ENCODE data around the gene CARD9.

Gene CARD9

GRCh38 chr9:136377341-136378169 lies 4.1 kb upstream of the CARD9 start:
- Histone ChIP-seq H3K36me3 (ENCODE audit: insufficient read depth, low read depth, low read length) (peaks cover 44% of the 10 kb centered on the region), H3K9me3 (ENCODE audit: insufficient read depth, low read depth, low read length) (no peaks in the 10 kb centered on the region), H3K27me3 (ENCODE audit: insufficient read depth, low read length) (no peaks in the 10 kb centered on the region), H3K9ac (ENCODE audit: low read depth, low read length) (no peak overlapping the region), H3K4me3 (ENCODE audit: low read length) (no peak overlapping the region), H3K4me1 (ENCODE audit: insufficient read depth, low read length) (no peaks in the 10 kb centered on the region), H3K27ac (ENCODE audit: low read length) (no peak overlapping the region)

DNA sequence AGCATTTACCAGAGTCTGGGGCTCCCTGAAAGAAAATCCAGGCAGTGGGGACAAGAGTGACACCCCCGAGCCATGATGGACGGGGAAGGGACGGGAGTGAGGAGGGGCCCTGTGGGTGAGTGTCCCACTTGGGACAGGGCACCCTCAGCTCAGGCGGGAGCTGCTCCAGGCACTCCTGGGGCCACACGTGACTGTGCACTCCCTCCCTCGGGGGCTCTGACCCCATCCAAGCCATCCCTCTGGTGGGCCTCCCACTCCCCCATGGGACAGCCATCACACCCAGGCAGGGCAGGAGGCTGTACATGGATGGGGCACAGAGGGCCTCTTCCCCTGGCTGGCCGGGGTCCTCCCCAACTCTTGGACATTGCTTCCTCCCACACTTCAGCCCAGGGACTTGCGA lies 3.0 kb upstream of the CARD9 start:
- peaks cover 33% of the 10 kb centered on the region for H3K36me3 ChIP-seq (ENCODE audit: insufficient read depth, low read depth, low read length)
- no peaks in the 10 kb centered on the region for H3K9me3 ChIP-seq (ENCODE audit: insufficient read depth, low read depth, low read length)
- H3K27me3 ChIP-seq (ENCODE audit: insufficient read depth, low read length): no peaks in the 10 kb centered on the region
- no peak overlapping the region for H3K27ac ChIP-seq (ENCODE audit: low read length)
- no peak overlapping the region for H3K4me3 ChIP-seq (ENCODE audit: low read length)
- H3K9ac ChIP-seq (ENCODE audit: low read depth, low read length): no peak overlapping the region
- H3K4me1 ChIP-seq (ENCODE audit: insufficient read depth, low read length): no peaks in the 10 kb centered on the region

- H3K9ac ChIP-seq (ENCODE audit: low read depth, low read length): no peak overlapping the region
- no peaks in the 10 kb centered on the region for H3K4me1 ChIP-seq (ENCODE audit: insufficient read depth, low read length)
- H3K27me3 ChIP-seq (ENCODE audit: insufficient read depth, low read length): no peaks in the 10 kb centered on the region
- no peak overlapping the region for H3K27ac ChIP-seq (ENCODE audit: low read length)
- H3K36me3 ChIP-seq (ENCODE audit: insufficient read depth, low read depth, low read length): peaks cover 23% of the 10 kb centered on the region
- no peak overlapping the region for H3K4me3 ChIP-seq (ENCODE audit: low read length)
- no peaks in the 10 kb centered on the region for H3K9me3 ChIP-seq (ENCODE audit: insufficient read depth, low read depth, low read length)
These were observed 1.6 kb upstream of the CARD9 start for GRCh38 chr9:136375096-136375495.

GRCh38 chr9:136374183-136374575 lies 710 bp upstream of the CARD9 start:
- Histone ChIP-seq H3K9me3 (ENCODE audit: insufficient read depth, low read depth, low read length) (no peaks in the 10 kb centered on the region), H3K27ac (ENCODE audit: low read length) (no peak overlapping the region), H3K4me1 (ENCODE audit: insufficient read depth, low read length) (no peaks in the 10 kb centered on the region), H3K9ac (ENCODE audit: low read depth, low read length) (no peak overlapping the region), H3K36me3 (ENCODE audit: insufficient read depth, low read depth, low read length) (peaks cover 15% of the 10 kb centered on the region), H3K27me3 (ENCODE audit: insufficient read depth, low read length) (no peaks in the 10 kb centered on the region), H3K4me3 (ENCODE audit: low read length) (no peak overlapping the region)

- 0 out of 2 replicates have a peak, but pooled peaks cover 11% of the 10 kb centered on the region for H3K36me3 ChIP-seq (ENCODE audit: insufficient read depth, low read depth, low read length)
- no peaks in the 10 kb centered on the region for H3K4me1 ChIP-seq (ENCODE audit: insufficient read depth, low read length)
- no peak overlapping the region for H3K4me3 ChIP-seq (ENCODE audit: low read length)
- no peaks in the 10 kb centered on the region for H3K27me3 ChIP-seq (ENCODE audit: insufficient read depth, low read length)
- no peak overlapping the region; the same call in 1 of the 2 replicates for H3K9ac ChIP-seq (ENCODE audit: low read depth, low read length)
- H3K9me3 ChIP-seq (ENCODE audit: insufficient read depth, low read depth, low read length): no peaks in the 10 kb centered on the region
- H3K27ac ChIP-seq (ENCODE audit: low read length): no peak overlapping the region
These were observed 739 bp downstream of the CARD9 start for GRCh38 chr9:136372561-136373299.

DNA sequence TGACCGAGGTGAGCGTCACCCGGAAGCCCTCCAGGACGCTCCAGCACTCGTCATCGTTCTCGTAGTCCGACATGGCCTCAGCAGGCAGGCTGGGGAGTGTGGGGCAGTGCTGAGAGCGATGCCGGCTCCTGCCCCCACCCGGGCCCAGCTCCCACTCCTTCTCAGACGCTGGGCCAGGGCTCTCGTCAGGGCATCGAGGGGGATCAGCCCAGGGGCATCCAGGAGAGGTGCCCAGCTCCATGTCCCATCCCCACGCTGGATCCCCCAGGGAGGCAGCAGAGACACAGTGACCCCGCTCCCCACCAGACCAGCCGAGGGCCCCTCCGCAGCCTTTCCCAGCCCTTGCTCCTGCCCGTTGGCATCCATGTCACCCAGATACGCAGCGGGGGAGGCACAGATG lies 1.5 kb downstream of the CARD9 start:
- Histone ChIP-seq H3K4me3 (ENCODE audit: low read length) (no peak overlapping the region), H3K9ac (ENCODE audit: low read depth, low read length) (no peak overlapping the region), H3K27ac (ENCODE audit: low read length) (no peak overlapping the region), H3K9me3 (ENCODE audit: insufficient read depth, low read depth, low read length) (no peaks in the 10 kb centered on the region), H3K36me3 (ENCODE audit: insufficient read depth, low read depth, low read length) (0 out of 2 replicates have a peak, but pooled peaks cover 11% of the 10 kb centered on the region), H3K4me1 (ENCODE audit: insufficient read depth, low read length) (no peaks in the 10 kb centered on the region), H3K27me3 (ENCODE audit: insufficient read depth, low read length) (no peaks in the 10 kb centered on the region)

GRCh38 chr9:136371533-136371880 lies 2.0 kb downstream of the CARD9 start:
- Histone ChIP-seq H3K36me3 (ENCODE audit: insufficient read depth, low read depth, low read length) (0 out of 2 replicates have a peak, but pooled peaks cover 11% of the 10 kb centered on the region), H3K27ac (ENCODE audit: low read length) (no peak overlapping the region), H3K4me1 (ENCODE audit: insufficient read depth, low read length) (no peaks in the 10 kb centered on the region), H3K4me3 (ENCODE audit: low read length) (no peak overlapping the region), H3K9me3 (ENCODE audit: insufficient read depth, low read depth, low read length) (no peaks in the 10 kb centered on the region), H3K27me3 (ENCODE audit: insufficient read depth, low read length) (no peaks in the 10 kb centered on the region), H3K9ac (ENCODE audit: low read depth, low read length) (no peak overlapping the region)

- Histone ChIP-seq H3K4me3 (ENCODE audit: low read length) (no peak overlapping the region), H3K4me1 (ENCODE audit: insufficient read depth, low read length) (no peaks in the 10 kb centered on the region), H3K9ac (ENCODE audit: low read depth, low read length) (no peak overlapping the region), H3K27me3 (ENCODE audit: insufficient read depth, low read length) (no peaks in the 10 kb centered on the region), H3K36me3 (ENCODE audit: insufficient read depth, low read depth, low read length) (0 out of 2 replicates have a peak, but pooled peaks cover 6% of the 10 kb centered on the region), H3K27ac (ENCODE audit: low read length) (no peak overlapping the region), H3K9me3 (ENCODE audit: insufficient read depth, low read depth, low read length) (no peaks in the 10 kb centered on the region)
These were observed 2.6 kb downstream of the CARD9 start for GRCh38 chr9:136370687-136371532.

DNA sequence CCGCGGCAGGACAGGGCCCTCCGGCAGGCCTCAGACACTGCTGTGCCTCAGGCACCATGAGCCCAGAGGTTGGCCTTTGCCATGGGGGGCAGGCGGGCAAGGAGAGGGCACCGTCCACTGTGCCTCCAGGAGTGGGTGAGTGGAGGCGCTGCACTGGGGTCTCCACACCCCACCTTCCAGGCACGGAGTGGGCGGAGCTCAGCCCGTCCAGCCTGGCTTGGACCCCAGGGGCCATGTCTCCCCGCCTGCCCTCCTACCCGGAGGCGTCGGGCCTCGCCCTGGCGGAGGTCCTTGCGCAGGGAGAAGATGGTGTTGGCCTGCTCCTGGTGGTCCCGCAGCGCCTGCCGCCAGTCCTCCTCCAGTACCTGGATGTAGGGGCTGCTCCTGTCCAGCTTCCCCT lies 3.4 kb downstream of the CARD9 start:
- Histone ChIP-seq H3K9me3 (ENCODE audit: insufficient read depth, low read depth, low read length) (no peaks in the 10 kb centered on the region), H3K4me1 (ENCODE audit: insufficient read depth, low read length) (no peaks in the 10 kb centered on the region), H3K9ac (ENCODE audit: low read depth, low read length) (no peak overlapping the region), H3K36me3 (ENCODE audit: insufficient read depth, low read depth, low read length) (no peaks in the 10 kb centered on the region), H3K27ac (ENCODE audit: low read length) (no peak overlapping the region), H3K27me3 (ENCODE audit: insufficient read depth, low read length) (no peaks in the 10 kb centered on the region), H3K4me3 (ENCODE audit: low read length) (no peak overlapping the region)

- Histone ChIP-seq H3K9me3 (ENCODE audit: insufficient read depth, low read depth, low read length) (no peaks in the 10 kb centered on the region), H3K27me3 (ENCODE audit: insufficient read depth, low read length) (no peaks in the 10 kb centered on the region), H3K4me3 (ENCODE audit: low read length) (no peak overlapping the region), H3K9ac (ENCODE audit: low read depth, low read length) (no peak overlapping the region), H3K4me1 (ENCODE audit: insufficient read depth, low read length) (no peaks in the 10 kb centered on the region), H3K27ac (ENCODE audit: low read length) (no peak overlapping the region), H3K36me3 (ENCODE audit: insufficient read depth, low read depth, low read length) (no peaks in the 10 kb centered on the region)
These were observed 5.3 kb downstream of the CARD9 start for GRCh38 chr9:136368190-136368589.

- H3K9ac ChIP-seq (ENCODE audit: low read depth, low read length): no peak overlapping the region
- H3K36me3 ChIP-seq (ENCODE audit: insufficient read depth, low read depth, low read length): no peaks in the 10 kb centered on the region
- no peaks in the 10 kb centered on the region for H3K4me1 ChIP-seq (ENCODE audit: insufficient read depth, low read length)
- no peaks in the 10 kb centered on the region for H3K9me3 ChIP-seq (ENCODE audit: insufficient read depth, low read depth, low read length)
- no peak overlapping the region for H3K4me3 ChIP-seq (ENCODE audit: low read length)
- no peaks in the 10 kb centered on the region for H3K27me3 ChIP-seq (ENCODE audit: insufficient read depth, low read length)
- H3K27ac ChIP-seq (ENCODE audit: low read length): no peak overlapping the region
These were observed 5.9 kb downstream of the CARD9 start for GRCh38 chr9:136367296-136368145.

Data from iPS-20b (cell line).